NCI-H748 (cell line): Measurements from ENCODE around the gene HSPA14.
A peak's percentile ranks its signal among the peaks of the same experiment; 100 is the strongest.
"Not testable (repeated sequence)": the region's sequence is repeated elsewhere in the genome, so short reads cannot be mapped to it uniquely, and the experiment has no call there.

Experiments
- DNase-seq: peaks from one replicate; lab custom pipeline; 2025; ENCODE audit not compliant: unreplicated experiment; lab: John Stamatoyannopoulos, UW

Gene HSPA14

GRCh38 chr10:14879124-14879927 lies 41.2 kb downstream of the HSPA14 start:
- DNase-seq, result peak; percentile 56

GRCh38 chr10:14879928-14880193 lies 41.8 kb downstream of the HSPA14 start:
- DNase-seq, result no peak

GRCh38 chr10:14880229-14880628 lies 42.1 kb downstream of the HSPA14 start:
- no peak for DNase-seq

- DNase-seq, result no peak
These were observed 46.0 kb downstream of the HSPA14 start for GRCh38 chr10:14884082-14884481.

GRCh38 chr10:14889318-14889717 lies 51.2 kb downstream of the HSPA14 start:
- DNase-seq, result no peak

GRCh38 chr10:14891151-14891550 lies 53.0 kb downstream of the HSPA14 start:
- no peak for DNase-seq

- DNase-seq, result peak; percentile 16
These were observed 66.2 kb downstream of the HSPA14 start for GRCh38 chr10:14904316-14904732.

- no peak for DNase-seq
These were observed 66.8 kb downstream of the HSPA14 start for GRCh38 chr10:14904864-14905263.

- no peak for DNase-seq
These were observed 67.8 kb downstream of the HSPA14 start for GRCh38 chr10:14905890-14906289.

- no peak for DNase-seq
These were observed 68.7 kb downstream of the HSPA14 start for GRCh38 chr10:14906765-14907164.

GRCh38 chr10:14907591-14907990 lies 69.5 kb downstream of the HSPA14 start:
- not testable (repeated sequence) for DNase-seq

- DNase-seq, result no peak
These were observed 71.0 kb downstream of the HSPA14 start for GRCh38 chr10:14909101-14909500.

GRCh38 chr10:14910953-14911352 lies 72.8 kb downstream of the HSPA14 start:
- no peak for DNase-seq

- DNase-seq, result no peak
These were observed 73.7 kb downstream of the HSPA14 start for GRCh38 chr10:14911801-14912200.

GRCh38 chr10:14916600-14916999 lies 78.5 kb downstream of the HSPA14 start:
- no peak for DNase-seq

GRCh38 chr10:14917827-14918226 lies 79.7 kb downstream of the HSPA14 start:
- no peak for DNase-seq

- DNase-seq, result no peak
These were observed 80.9 kb downstream of the HSPA14 start for GRCh38 chr10:14918964-14919363.
